Lower leg skin (tissue), 3 donors: Measurements from ENCODE around the gene CDC42SE2.

Experiments used
- POLR2A ChIP-seq, 2 donors: fragments of 450-650 bp; IDR thresholded peaks; one replicate each; pipeline ENCODE4 v1.6.1; 2016 to 2017; ENCODE audit warnings: antibody characterized with exemption in 2 of 2, mild to moderate bottlenecking in 1 of 2, moderate library complexity in 1 of 2
- TF ChIP-seq, protein P1 (sequence below), 3 donors: fragments of 450-650 bp; IDR thresholded peaks; one replicate each; pipeline ENCODE4 v1.5.1; 2016; ENCODE audit warnings: antibody characterized with exemption in 3 of 3, mild to moderate bottlenecking in 3 of 3, moderate library complexity in 2 of 3

DNA sequence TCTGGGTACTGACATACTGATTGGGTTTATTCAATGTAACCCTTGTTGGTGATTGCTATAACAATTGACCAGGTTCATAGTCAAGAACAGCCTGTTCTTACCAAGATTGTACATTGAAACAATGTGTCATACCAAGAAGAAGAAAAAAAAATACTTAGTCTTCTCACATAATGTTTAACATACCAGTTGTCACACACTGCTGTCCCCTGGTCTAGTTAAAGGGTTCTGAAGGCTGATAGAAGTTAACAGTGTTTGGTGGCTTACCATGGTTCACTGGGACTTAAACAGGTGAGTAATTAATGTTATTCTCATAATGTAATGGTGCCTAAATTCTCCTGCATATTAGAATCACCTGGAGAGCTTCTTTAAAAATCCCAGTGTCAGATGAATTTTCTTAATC is 18.5 kb upstream of the CDC42SE2 start:
- no peak for TF ChIP-seq POLR2A (IDR thresholded peaks at IDR 0.05)
- TF ChIP-seq, protein P1, sequence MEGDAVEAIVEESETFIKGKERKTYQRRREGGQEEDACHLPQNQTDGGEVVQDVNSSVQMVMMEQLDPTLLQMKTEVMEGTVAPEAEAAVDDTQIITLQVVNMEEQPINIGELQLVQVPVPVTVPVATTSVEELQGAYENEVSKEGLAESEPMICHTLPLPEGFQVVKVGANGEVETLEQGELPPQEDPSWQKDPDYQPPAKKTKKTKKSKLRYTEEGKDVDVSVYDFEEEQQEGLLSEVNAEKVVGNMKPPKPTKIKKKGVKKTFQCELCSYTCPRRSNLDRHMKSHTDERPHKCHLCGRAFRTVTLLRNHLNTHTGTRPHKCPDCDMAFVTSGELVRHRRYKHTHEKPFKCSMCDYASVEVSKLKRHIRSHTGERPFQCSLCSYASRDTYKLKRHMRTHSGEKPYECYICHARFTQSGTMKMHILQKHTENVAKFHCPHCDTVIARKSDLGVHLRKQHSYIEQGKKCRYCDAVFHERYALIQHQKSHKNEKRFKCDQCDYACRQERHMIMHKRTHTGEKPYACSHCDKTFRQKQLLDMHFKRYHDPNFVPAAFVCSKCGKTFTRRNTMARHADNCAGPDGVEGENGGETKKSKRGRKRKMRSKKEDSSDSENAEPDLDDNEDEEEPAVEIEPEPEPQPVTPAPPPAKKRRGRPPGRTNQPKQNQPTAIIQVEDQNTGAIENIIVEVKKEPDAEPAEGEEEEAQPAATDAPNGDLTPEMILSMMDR (IDR thresholded peaks at IDR 0.05): no peak
